Right lobe of liver (tissue), 6 donors: ENCODE measurements around the gene C10orf120. TPM values are rescaled to one million over a fixed set of nuclear protein-coding genes. Genes with fewer than 3 reads are reported as not detected.

Experiments used
- ATAC-seq, 4 donors: fragments of 200-7000 bp; cut with Tn5 transposase; one replicate each; pipeline ENCODE4 v1.9.1; 2020; ENCODE audit warnings: mild to moderate bottlenecking in 4 of 4, moderate library complexity in 4 of 4
- DNase-seq, 3 donors: peaks; one replicate each; pipeline ENCODE4 v3.0.0-alpha.2; 2020
- H3K27ac ChIP-seq, 3 donors: fragments of 200-600 bp; one replicate each; pipeline ENCODE4 v1.8.0; 2022
- H3K27me3 ChIP-seq, 2 donors: fragments of 200-600 bp; one replicate each; pipeline ENCODE4 v1.8.0; 2022
- H3K36me3 ChIP-seq, 4 donors: fragments of 200-600 bp; sonication (generic) in 1 of 4; one replicate each; pipeline versions ENCODE4 v1.5.1 to v1.8.0; 2017 to 2022; ENCODE audit warnings: control low read depth in 1 of 4
- H3K4me1 ChIP-seq, 4 donors: fragments of 200-600 bp; sonication (generic) in 1 of 4; one replicate each; pipeline versions ENCODE4 v1.5.1 to v1.8.0; 2017 to 2022; ENCODE audit warnings: control low read depth in 1 of 4
- H3K4me3 ChIP-seq, 3 donors: fragments of 200-600 bp; one replicate each; pipeline ENCODE4 v1.8.0; 2022
- H3K9me3 ChIP-seq, 4 donors: fragments of 200-600 bp; sonication (generic) in 1 of 4; one replicate each; pipeline versions ENCODE4 v1.5.1 to v1.8.0; 2017 to 2022; ENCODE audit warnings: control low read depth in 1 of 4
- CTCF ChIP-seq, 4 donors: fragments of 200-600 bp in 3 of 4; fragments of 450-650 bp in 1 of 4; IDR thresholded peaks; one replicate each; pipeline versions ENCODE4 v1.5.1 to v1.8.0; 2016 to 2022; ENCODE audit warnings: antibody characterized with exemption in 4 of 4, mild to moderate bottlenecking in 2 of 4
- POLR2A ChIP-seq: fragments of 450-650 bp; IDR thresholded peaks from one replicate; pipeline ENCODE4 v1.6.1; 2017; ENCODE audit warnings: antibody characterized with exemption, mild to moderate bottlenecking
- WGBS: methylation state at CpG from one replicate; pipeline ENCODE4 v1.1.6; 2018; ENCODE audit warnings: low coverage, low lambda C conversion rate; ENCODE audit not compliant: insufficient coverage; ENCODE audit errors: missing lambda C conversion rate; 5-methylcytosine and 5-hydroxymethylcytosine counted together
- intact Hi-C, 2 donors: fragments of 100-400 bp; cut with DNase I; formaldehyde crosslinking; loops; one replicate each; pipeline versions ENCODE4 v1.11.2 to v1.14.1; 2022
- total RNA-seq, 6 experiments: library from RNA; depleted of rRNA in 2 of 6; stranded (reverse); fragments of >200 nt in 2 of 6; fragmentation: NEBNext Ultra II Directional in 3 of 6; extraction: Animal tissue kit (Norgen Biotek cat#: 25700) in 3 of 6; gene quantifications; one replicate each; pipeline versions ENCODE4 v1.1.0 to v1.2.4, GENCODE V29; 2016 to 2023
- donor health status: DM: no; HTN: yes; CAD: no.
- donor health status: DM: no; HTN: no; CAD: no.
- donor health status: DM: no; HTN: no; CAD: no.
- donor health status: DM: no; HTN: yes; CAD: no.
- donor health status: DM: no; HTN: yes; CAD: no.

Gene C10orf120
- total RNA-seq, 6 experiments from 2014 or later, result not detected

GRCh38 chr10:122657729-122658128 is 41.9 kb downstream of the C10orf120 start:
- Histone ChIP-seq H3K27me3 (no peaks in the 10 kb centered on the region), H3K27ac (no peak overlapping the region), H3K4me3 (no peak overlapping the region), H3K36me3 (no peaks in the 10 kb centered on the region), H3K9me3 (no peaks in the 10 kb centered on the region), H3K4me1 (no peaks in the 10 kb centered on the region)
- TF ChIP-seq CTCF (IDR thresholded peaks at IDR 0.05) (no peak), POLR2A (no peak)
- DNase-seq (no peak), ATAC-seq (no peak)
- intact Hi-C loops, result no loop called here
- 30% methylated on average over 3 of the region's 3 CpGs for WGBS

GRCh38 chr10:122657255-122657654 is 42.4 kb downstream of the C10orf120 start:
- no peaks in the 10 kb centered on the region for H3K9me3 ChIP-seq
- no peak for TF ChIP-seq CTCF (IDR thresholded peaks at IDR 0.05)
- no peak for TF ChIP-seq POLR2A
- H3K27me3 ChIP-seq, result no peaks in the 10 kb centered on the region
- no peak for DNase-seq
- intact Hi-C loops, result no loop called here
- peak in 1 of 4 donors; percentile 28 for ATAC-seq
- H3K4me3 ChIP-seq, result no peak overlapping the region
- no peak overlapping the region for H3K27ac ChIP-seq
- H3K36me3 ChIP-seq, result no peaks in the 10 kb centered on the region
- 63% methylated on average over 1 of the region's 4 CpGs for WGBS
- H3K4me1 ChIP-seq, result no peaks in the 10 kb centered on the region

GRCh38 chr10:122656741-122657140 is 42.9 kb downstream of the C10orf120 start:
- Histone ChIP-seq H3K4me1 (no peaks in the 10 kb centered on the region), H3K4me3 (no peak overlapping the region), H3K9me3 (no peaks in the 10 kb centered on the region), H3K27me3 (no peaks in the 10 kb centered on the region), H3K36me3 (no peaks in the 10 kb centered on the region), H3K27ac (no peak overlapping the region)
- ATAC-seq, result peak in 1 of 4 donors; percentile 20
- 87% methylated on average over 3 of the region's 5 CpGs for WGBS
- TF ChIP-seq CTCF (IDR thresholded peaks at IDR 0.05), result no peak
- no peak for TF ChIP-seq POLR2A
- no peak for DNase-seq
- intact Hi-C loops, result no loop called here

- intact Hi-C loops, result no loop called here
- Histone ChIP-seq H3K4me3 (no peak overlapping the region), H3K27me3 (no peaks in the 10 kb centered on the region), H3K4me1 (no peaks in the 10 kb centered on the region), H3K27ac (no peak overlapping the region), H3K36me3 (no peaks in the 10 kb centered on the region), H3K9me3 (no peaks in the 10 kb centered on the region)
- WGBS, result 37% methylated on average over 2 of the region's 2 CpGs
- ATAC-seq (no peak), DNase-seq (no peak)
- no peak for TF ChIP-seq POLR2A
- TF ChIP-seq CTCF (IDR thresholded peaks at IDR 0.05), result no peak
Measured at GRCh38 chr10:122656308-122656705, 43.3 kb downstream of the C10orf120 start.
